Esophagus muscularis mucosa (tissue), 4 donors: Measurements from ENCODE around the gene ATP8B2. TPM values are rescaled to one million over a fixed set of nuclear protein-coding genes. Genes with fewer than 3 reads are reported as not detected.
"Not testable (repeated sequence)": the region's sequence is repeated elsewhere in the genome, so short reads cannot be mapped to it uniquely, and the experiment has no call there.

ENCODE experiments used
- DNase-seq: peaks from one replicate; pipeline ENCODE4 v3.0.0-alpha.2; 2017; ENCODE audit errors: extremely low spot score
- H3K27ac ChIP-seq, 4 donors: fragments of 200-600 bp; sonication (generic); replicated peaks in 1 of 4; 1 replicate in 3 of 4; 2 replicates in 1 of 4; pipeline ENCODE4 v1.5.1; 2016 to 2019; ENCODE audit warnings: mild to moderate bottlenecking in 1 of 4
- H3K27me3 ChIP-seq, 4 donors: fragments of 200-600 bp; sonication (generic); one replicate each; pipeline versions ENCODE4 v1.5.1 to v1.6.0; 2016 to 2019
- H3K36me3 ChIP-seq, 4 donors: fragments of 200-600 bp; sonication (generic); one replicate each; pipeline ENCODE4 v1.5.1; 2016 to 2019
- H3K4me1 ChIP-seq, 4 donors: fragments of 200-600 bp; sonication (generic); one replicate each; pipeline ENCODE4 v1.5.1; 2016 to 2019
- H3K4me3 ChIP-seq, 4 donors: fragments of 200-600 bp; sonication (generic); 1 replicate in 2 of 4; 2 replicates in 2 of 4; pipeline ENCODE4 v1.5.1; 2016 to 2019; ENCODE audit warnings: mild to moderate bottlenecking in 4 of 4, moderate library complexity in 1 of 4
- H3K9me3 ChIP-seq, 4 donors: fragments of 200-600 bp; sonication (generic); 1 replicate in 3 of 4; 2 replicates in 1 of 4; pipeline ENCODE4 v1.5.1; 2016 to 2019
- CTCF ChIP-seq, 3 experiments: fragments of 200-600 bp in 2 of 3; fragments of 450-650 bp in 1 of 3; sonication (generic) in 2 of 3; IDR thresholded peaks; one replicate each; pipeline ENCODE4 v1.5.1; 2017 to 2019; ENCODE audit warnings: antibody characterized with exemption in 3 of 3, mild to moderate bottlenecking in 2 of 3, moderate library complexity in 1 of 3
- EP300 ChIP-seq: sonication (generic); formaldehyde crosslinking; IDR thresholded peaks from one replicate; pipeline ENCODE4 v1.6.1; 2017; ENCODE audit warnings: antibody characterized with exemption
- POLR2A ChIP-seq: fragments of 450-650 bp; IDR thresholded peaks from one replicate; pipeline ENCODE4 v1.6.1; 2017; ENCODE audit warnings: antibody characterized with exemption, moderate library complexity, mild to moderate bottlenecking, low read depth
- POLR2AphosphoS5 ChIP-seq, 2 donors: sonication (generic); formaldehyde crosslinking; IDR thresholded peaks; one replicate each; pipeline ENCODE4 v1.6.1; 2017; ENCODE audit warnings: antibody characterized with exemption in 2 of 2
- WGBS: methylation state at CpG from one replicate; pipeline ENCODE4 v1.1.5; 2018; 5-methylcytosine and 5-hydroxymethylcytosine counted together
- intact Hi-C: fragments of 100-400 bp; cut with DNase I; formaldehyde crosslinking; loops from one replicate; pipeline ENCODE4 v1.15.1; 2023
- total RNA-seq, 4 donors: library from RNA; depleted of rRNA; stranded (reverse); fragments of >200 nt; gene quantifications; one replicate each; pipeline versions ENCODE4 v1.1.0 to v1.2.1, GENCODE V29; 2016

ATP8B2 gene
- total RNA-seq = 100 to 1,000 TPM; 108 to 178 (median 128) TPM

- peak; percentile 95 for DNase-seq
- intact Hi-C loops = loop anchor here (5.0 kb wide), 1 partner anchor 53 kb away; the partner anchor contains the start of gene HAX1
- Histone ChIP-seq H3K36me3 (no peaks in the 10 kb centered on the region), H3K27me3 (no peaks in the 10 kb centered on the region), H3K4me1 (peaks cover 34 to 52% (median 50%) of the 10 kb centered on the region in 4 donors), H3K27ac (peak within 1 kb of the TSS; percentile 99 to 100 (median 99)), H3K4me3 (peak within 1 kb of the TSS; percentile 88 to 99 (median 96)), H3K9me3 (no peaks in the 10 kb centered on the region)
- WGBS = under 1% methylated on average over 35 of the region's 56 CpGs
- TF ChIP-seq POLR2AphosphoS5 (IDR thresholded peaks at IDR 0.05) = peak; percentile 71 to 72
- no peak for TF ChIP-seq POLR2A
- no peak for TF ChIP-seq EP300
- TF ChIP-seq CTCF (IDR thresholded peaks at IDR 0.05) = peak; percentile 91 to 98 (median 96)
Measured at GRCh38 chr1:154324669-154325582, at the start of gene ATP8B2. Gene ATP8B2, plus strand, starts transcription at chr1:154325525. Its CDS starts 2,617 bp downstream, at chr1:154328142.

- Histone ChIP-seq H3K27ac (no peak overlapping the region), H3K4me1 (peaks cover 11 to 19% (median 19%) of the 10 kb centered on the region in 4 donors), H3K36me3 (peaks cover 10 to 42% (median 24%) of the 10 kb centered on the region in 4 donors), H3K4me3 (no peak overlapping the region), H3K27me3 (no peaks in the 10 kb centered on the region), H3K9me3 (no peaks in the 10 kb centered on the region)
- no peak for TF ChIP-seq POLR2A
- TF ChIP-seq CTCF (IDR thresholded peaks at IDR 0.05) = peak in 2 of 3 experiments; percentile 14 to 29
- DNase-seq = no peak
- intact Hi-C loops = no loop called here
- WGBS = 88% methylated on average over 7 of the region's 7 CpGs
Measured at GRCh38 chr1:154276797-154277196, 48.5 kb upstream of the ATP8B2 start.

GRCh38 chr1:154287591-154287990, 37.7 kb upstream of the ATP8B2 start:
- H3K36me3 ChIP-seq, intact Hi-C loops, H3K4me1 ChIP-seq, H3K9me3 ChIP-seq, H3K27me3 ChIP-seq, H3K27ac ChIP-seq, DNase-seq, H3K4me3 ChIP-seq: not testable (repeated sequence)
- 91% methylated on average over 7 of the region's 30 CpGs for WGBS

- no peak overlapping the region for H3K4me3 ChIP-seq
- 62% methylated on average over 3 of the region's 3 CpGs for WGBS
- no peaks in the 10 kb centered on the region for H3K4me1 ChIP-seq
- H3K27me3 ChIP-seq = no peaks in the 10 kb centered on the region
- peaks cover 0 to 2% (median 0%) of the 10 kb centered on the region in 4 donors for H3K9me3 ChIP-seq
- TF ChIP-seq CTCF (IDR thresholded peaks at IDR 0.05) = no peak
- TF ChIP-seq POLR2A = no peak
- no peak for TF ChIP-seq POLR2AphosphoS5 (IDR thresholded peaks at IDR 0.05)
- no peak for TF ChIP-seq EP300
- DNase-seq = no peak
- intact Hi-C loops = no loop called here
- H3K27ac ChIP-seq = no peak overlapping the region
- no peaks in the 10 kb centered on the region for H3K36me3 ChIP-seq
Measured at GRCh38 chr1:154288661-154289060, 36.7 kb upstream of the ATP8B2 start.

GRCh38 chr1:154290921-154291320, 34.4 kb upstream of the ATP8B2 start:
- 92% methylated on average over 1 of the region's 1 CpG for WGBS
- intact Hi-C loops = no loop called here

More at GRCh38 chr1:154290921-154291320, 34.4 kb upstream of the ATP8B2 start:
- H3K36me3 ChIP-seq = no peaks in the 10 kb centered on the region
- H3K27ac ChIP-seq = no peak overlapping the region
- no peak for DNase-seq
- no peak overlapping the region for H3K4me3 ChIP-seq
- H3K27me3 ChIP-seq = no peaks in the 10 kb centered on the region
- peaks cover 0 to 23% (median 16%) of the 10 kb centered on the region in 4 donors for H3K9me3 ChIP-seq
- H3K4me1 ChIP-seq = no peaks in the 10 kb centered on the region
- TF ChIP-seq EP300 = no peak
- no peak for TF ChIP-seq POLR2A
- TF ChIP-seq POLR2AphosphoS5 (IDR thresholded peaks at IDR 0.05) = no peak
- no peak for TF ChIP-seq CTCF (IDR thresholded peaks at IDR 0.05)
